Vagina (tissue), 2 donors: ENCODE results near the gene TGM6.

Experiments
- CTCF ChIP-seq, 3 experiments: fragments of 450-650 bp in 2 of 3; fragments of 200-600 bp in 1 of 3; sonication (generic) in 1 of 3; IDR thresholded peaks; one replicate each; pipeline ENCODE4 v1.5.1; 2017 to 2019; ENCODE audit warnings: antibody characterized with exemption in 3 of 3, mild to moderate bottlenecking in 2 of 3, moderate library complexity in 2 of 3
- POLR2A ChIP-seq, 2 donors: fragments of 450-650 bp; IDR thresholded peaks; one replicate each; pipeline ENCODE4 v1.6.1; 2017; ENCODE audit warnings: antibody characterized with exemption in 2 of 2, mild to moderate bottlenecking in 2 of 2, moderate library complexity in 2 of 2
- POLR2AphosphoS5 ChIP-seq, 2 donors: sonication (generic); formaldehyde crosslinking; IDR thresholded peaks; one replicate each; pipeline ENCODE4 v1.9.0; 2017; ENCODE audit warnings: antibody characterized with exemption in 2 of 2, mild to moderate bottlenecking in 2 of 2, low read depth in 1 of 2; ENCODE audit not compliant: insufficient read depth in 1 of 2

GRCh38 chr20:2459981-2460751 lies 79.5 kb downstream of the TGM6 start:
- TF ChIP-seq CTCF (IDR thresholded peaks at IDR 0.05) (no peak), POLR2A (IDR thresholded peaks at IDR 0.05) (no peak), POLR2AphosphoS5 (IDR thresholded peaks at IDR 0.05; ENCODE audit: insufficient read depth in 1 of 2, low read depth in 1 of 2) (no peak)
